HG03175 (cell line): ENCODE results near the gene SLC2A10.
"Not testable (repeated sequence)": the region's sequence is repeated elsewhere in the genome, so short reads cannot be mapped to it uniquely, and the experiment has no call there.

Experiments used
- ATAC-seq: cut with Tn5 transposase; IDR thresholded peaks from one replicate; pipeline ENCODE4 v1.9.1; 2021; ENCODE audit warnings: mild to moderate bottlenecking, moderate library complexity; ENCODE audit not compliant: unreplicated experiment

SLC2A10 gene

GRCh38 chr20:46709459-46710152, at the start of gene SLC2A10:
Gene SLC2A10, plus strand, starts transcription at chr20:46709649. Its CDS starts 88 bp downstream, at chr20:46709737.
- ATAC-seq: no peak

GRCh38 chr20:46660487-46660886, 49.0 kb upstream of the SLC2A10 start:
- ATAC-seq: no peak

- ATAC-seq: no peak
Measured at GRCh38 chr20:46661659-46662058, 47.8 kb upstream of the SLC2A10 start.

- ATAC-seq: no peak
Measured at GRCh38 chr20:46663531-46663930, 45.9 kb upstream of the SLC2A10 start.

- no peak for ATAC-seq
Measured at GRCh38 chr20:46665602-46666001, 43.8 kb upstream of the SLC2A10 start.

GRCh38 chr20:46666306-46666705, 43.1 kb upstream of the SLC2A10 start:
- no peak for ATAC-seq

GRCh38 chr20:46666818-46667515, 42.5 kb upstream of the SLC2A10 start:
- ATAC-seq: no peak

- ATAC-seq: no peak
Measured at GRCh38 chr20:46670228-46670584, 39.2 kb upstream of the SLC2A10 start.

GRCh38 chr20:46670585-46671584, 38.6 kb upstream of the SLC2A10 start:
- ATAC-seq: no peak

GRCh38 chr20:46671866-46672542, 37.4 kb upstream of the SLC2A10 start:
- ATAC-seq: no peak

- ATAC-seq: no peak
Measured at GRCh38 chr20:46672543-46673148, 36.8 kb upstream of the SLC2A10 start.

GRCh38 chr20:46673394-46674252, 35.8 kb upstream of the SLC2A10 start:
- ATAC-seq: no peak

GRCh38 chr20:46674253-46675083, 35.0 kb upstream of the SLC2A10 start:
- ATAC-seq: no peak

GRCh38 chr20:46676649-46677316, 32.7 kb upstream of the SLC2A10 start:
- ATAC-seq: not testable (repeated sequence)

GRCh38 chr20:46677608-46678007, 31.8 kb upstream of the SLC2A10 start:
- ATAC-seq: no peak

GRCh38 chr20:46678516-46678915, 30.9 kb upstream of the SLC2A10 start:
- ATAC-seq: no peak

- ATAC-seq: no peak
Measured at GRCh38 chr20:46680684-46681031, 28.8 kb upstream of the SLC2A10 start.
